Peyer's patch (tissue), 4 donors: ENCODE data around the gene PDLIM7. TPM values are rescaled to one million over a fixed set of nuclear protein-coding genes. Genes with fewer than 3 reads are reported as not detected.
A peak's percentile ranks its signal among the peaks of the same experiment; 100 is the strongest.

Experiments used
- DNase-seq, 3 donors: peaks; one replicate each; pipeline ENCODE4 v3.0.0-alpha.2; 2017 to 2019
- H3K27ac ChIP-seq, 4 donors: fragments of 200-600 bp; sonication (generic); one replicate each; pipeline ENCODE4 v1.5.1; 2016 to 2019
- H3K27me3 ChIP-seq, 2 donors: fragments of 200-600 bp; sonication (generic); one replicate each; pipeline ENCODE4 v1.5.1; 2019
- H3K36me3 ChIP-seq, 3 donors: fragments of 200-600 bp; sonication (generic); one replicate each; pipeline ENCODE4 v1.5.1; 2016 to 2019
- H3K4me1 ChIP-seq, 4 donors: fragments of 200-600 bp; sonication (generic); one replicate each; pipeline ENCODE4 v1.5.1; 2016 to 2019
- H3K4me3 ChIP-seq, 4 donors: fragments of 200-600 bp; sonication (generic); 1 replicate in 3 of 4; 2 replicates in 1 of 4; pipeline ENCODE4 v1.5.1; 2016 to 2019; ENCODE audit warnings: mild to moderate bottlenecking in 1 of 4
- H3K9me3 ChIP-seq, 4 donors: fragments of 200-600 bp; sonication (generic); one replicate each; pipeline ENCODE4 v1.5.1; 2016 to 2019; ENCODE audit warnings: mild to moderate bottlenecking in 1 of 4
- POLR2A ChIP-seq, 2 donors: fragments of 450-650 bp; IDR thresholded peaks; one replicate each; pipeline ENCODE4 v1.5.1; 2017; ENCODE audit warnings: antibody characterized with exemption in 2 of 2, mild to moderate bottlenecking in 2 of 2, moderate library complexity in 2 of 2
- total RNA-seq, 4 donors: library from RNA; depleted of rRNA; stranded (reverse); fragments of >200 nt; gene quantifications; one replicate each; pipeline ENCODE4 v1.1.0, GENCODE V29; 2016
- TF ChIP-seq, protein P1 (sequence below), 6 experiments: fragments of 450-650 bp in 4 of 6; fragments of 200-600 bp in 2 of 6; sonication (generic) in 1 of 6; IDR thresholded peaks; one replicate each; pipeline ENCODE4 v1.5.1; 2017 to 2019; ENCODE audit warnings: antibody characterized with exemption in 6 of 6, mild to moderate bottlenecking in 3 of 6, moderate library complexity in 1 of 6

Gene PDLIM7
- total RNA-seq, 4 donors from 2014 or later = 17.4 to 137 (median 23.3) TPM

- H3K27me3 ChIP-seq = no peaks in the 10 kb centered on the region
- H3K27ac ChIP-seq = no peak overlapping the region
- H3K9me3 ChIP-seq = no peaks in the 10 kb centered on the region
- peak overlapping the region in 3 of 4 donors; percentile 84 to 88 (median 88) for H3K4me3 ChIP-seq
- peaks cover 0 to 58% (median 0%) of the 10 kb centered on the region in 3 donors for H3K36me3 ChIP-seq
- DNase-seq = no peak
- TF ChIP-seq, protein P1, sequence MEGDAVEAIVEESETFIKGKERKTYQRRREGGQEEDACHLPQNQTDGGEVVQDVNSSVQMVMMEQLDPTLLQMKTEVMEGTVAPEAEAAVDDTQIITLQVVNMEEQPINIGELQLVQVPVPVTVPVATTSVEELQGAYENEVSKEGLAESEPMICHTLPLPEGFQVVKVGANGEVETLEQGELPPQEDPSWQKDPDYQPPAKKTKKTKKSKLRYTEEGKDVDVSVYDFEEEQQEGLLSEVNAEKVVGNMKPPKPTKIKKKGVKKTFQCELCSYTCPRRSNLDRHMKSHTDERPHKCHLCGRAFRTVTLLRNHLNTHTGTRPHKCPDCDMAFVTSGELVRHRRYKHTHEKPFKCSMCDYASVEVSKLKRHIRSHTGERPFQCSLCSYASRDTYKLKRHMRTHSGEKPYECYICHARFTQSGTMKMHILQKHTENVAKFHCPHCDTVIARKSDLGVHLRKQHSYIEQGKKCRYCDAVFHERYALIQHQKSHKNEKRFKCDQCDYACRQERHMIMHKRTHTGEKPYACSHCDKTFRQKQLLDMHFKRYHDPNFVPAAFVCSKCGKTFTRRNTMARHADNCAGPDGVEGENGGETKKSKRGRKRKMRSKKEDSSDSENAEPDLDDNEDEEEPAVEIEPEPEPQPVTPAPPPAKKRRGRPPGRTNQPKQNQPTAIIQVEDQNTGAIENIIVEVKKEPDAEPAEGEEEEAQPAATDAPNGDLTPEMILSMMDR (IDR thresholded peaks at IDR 0.05) = no peak
- TF ChIP-seq POLR2A (IDR thresholded peaks at IDR 0.05) = no peak
- H3K4me1 ChIP-seq = peaks cover 0 to 22% (median 13%) of the 10 kb centered on the region in 4 donors
Measured at GRCh38 chr5:177515580-177515979, 18.2 kb upstream of the PDLIM7 start.

- Histone ChIP-seq H3K4me1 (peaks cover 0 to 22% (median 13%) of the 10 kb centered on the region in 4 donors), H3K27ac (no peak overlapping the region), H3K36me3 (peaks cover 0 to 54% (median 0%) of the 10 kb centered on the region in 3 donors), H3K27me3 (no peaks in the 10 kb centered on the region), H3K4me3 (no peak overlapping the region), H3K9me3 (no peaks in the 10 kb centered on the region)
- DNase-seq = no peak
- no peak for TF ChIP-seq POLR2A (IDR thresholded peaks at IDR 0.05)
- TF ChIP-seq, protein P1 (IDR thresholded peaks at IDR 0.05) = no peak
Measured at GRCh38 chr5:177514541-177514940, 17.1 kb upstream of the PDLIM7 start.

GRCh38 chr5:177513500-177513899, 16.1 kb upstream of the PDLIM7 start:
- no peaks in the 10 kb centered on the region for H3K9me3 ChIP-seq
- no peak overlapping the region for H3K27ac ChIP-seq
- peaks cover 0 to 54% (median 0%) of the 10 kb centered on the region in 3 donors for H3K36me3 ChIP-seq
- no peaks in the 10 kb centered on the region for H3K27me3 ChIP-seq
- H3K4me1 ChIP-seq = peaks cover 0 to 22% (median 13%) of the 10 kb centered on the region in 4 donors
- no peak for DNase-seq
- TF ChIP-seq POLR2A (IDR thresholded peaks at IDR 0.05) = no peak
- TF ChIP-seq, protein P1 (IDR thresholded peaks at IDR 0.05) = no peak
- no peak overlapping the region for H3K4me3 ChIP-seq

- no peaks in the 10 kb centered on the region for H3K9me3 ChIP-seq
- H3K27me3 ChIP-seq = no peaks in the 10 kb centered on the region
- H3K36me3 ChIP-seq = peaks cover 0 to 54% (median 0%) of the 10 kb centered on the region in 3 donors
- DNase-seq = no peak
- no peak overlapping the region for H3K27ac ChIP-seq
- peaks cover 0 to 26% (median 13%) of the 10 kb centered on the region in 4 donors for H3K4me1 ChIP-seq
- no peak for TF ChIP-seq POLR2A (IDR thresholded peaks at IDR 0.05)
- TF ChIP-seq, protein P1 (IDR thresholded peaks at IDR 0.05) = no peak
- H3K4me3 ChIP-seq = no peak overlapping the region
Measured at GRCh38 chr5:177512736-177513380, 15.5 kb upstream of the PDLIM7 start.

- no peak overlapping the region for H3K4me3 ChIP-seq
- H3K27ac ChIP-seq = peak overlapping the region in 1 of 4 donors; percentile 92
- peaks cover 0 to 54% (median 0%) of the 10 kb centered on the region in 3 donors for H3K36me3 ChIP-seq
- TF ChIP-seq, protein P1 (IDR thresholded peaks at IDR 0.05) = no peak
- TF ChIP-seq POLR2A (IDR thresholded peaks at IDR 0.05) = no peak
- no peak for DNase-seq
- no peaks in the 10 kb centered on the region for H3K9me3 ChIP-seq
- H3K4me1 ChIP-seq = peaks cover 0 to 21% (median 14%) of the 10 kb centered on the region in 4 donors
- no peaks in the 10 kb centered on the region for H3K27me3 ChIP-seq
Measured at GRCh38 chr5:177511796-177512675, 14.6 kb upstream of the PDLIM7 start.
